Measurements from ENCODE around the gene HOXA2.

GRCh38 chr7:27131390-27131819, 28.9 kb upstream of the HOXA2 start:
- TF ChIP-seq ZNF384 (IDR thresholded peaks at IDR 0.05) = no peak
- no peak for TF ChIP-seq FOXA1 (IDR thresholded peaks at IDR 0.05)
- no peak for TF ChIP-seq NFRKB (IDR thresholded peaks at IDR 0.05)
- no peak for TF ChIP-seq FOXM1 (IDR thresholded peaks at IDR 0.05; ENCODE audit: borderline replicate concordance)
- TF ChIP-seq BHLHE40 (IDR thresholded peaks at IDR 0.05; ENCODE audit: borderline replicate concordance) = no peak
- TF ChIP-seq HDGF (IDR thresholded peaks at IDR 0.05; ENCODE audit: borderline replicate concordance) = no peak
- no peak for TF ChIP-seq SUZ12 (IDR thresholded peaks at IDR 0.05)
- no peak for TF ChIP-seq LEF1 (IDR thresholded peaks at IDR 0.05; ENCODE audit: borderline replicate concordance)
